NT2/D1 (cell line): ENCODE data around the gene INHBE.

Experiments used
- YY1 ChIP-seq: IDR thresholded peaks from 2 replicates; pipeline ENCODE4 v1.6.1; 2011; ENCODE audit not compliant: insufficient read length, insufficient read depth
- ZNF274 ChIP-seq: IDR thresholded peaks from 2 replicates; pipeline ENCODE4 v1.6.1; 2011; ENCODE audit warnings: mild to moderate bottlenecking, low read depth, low read length

DNA sequence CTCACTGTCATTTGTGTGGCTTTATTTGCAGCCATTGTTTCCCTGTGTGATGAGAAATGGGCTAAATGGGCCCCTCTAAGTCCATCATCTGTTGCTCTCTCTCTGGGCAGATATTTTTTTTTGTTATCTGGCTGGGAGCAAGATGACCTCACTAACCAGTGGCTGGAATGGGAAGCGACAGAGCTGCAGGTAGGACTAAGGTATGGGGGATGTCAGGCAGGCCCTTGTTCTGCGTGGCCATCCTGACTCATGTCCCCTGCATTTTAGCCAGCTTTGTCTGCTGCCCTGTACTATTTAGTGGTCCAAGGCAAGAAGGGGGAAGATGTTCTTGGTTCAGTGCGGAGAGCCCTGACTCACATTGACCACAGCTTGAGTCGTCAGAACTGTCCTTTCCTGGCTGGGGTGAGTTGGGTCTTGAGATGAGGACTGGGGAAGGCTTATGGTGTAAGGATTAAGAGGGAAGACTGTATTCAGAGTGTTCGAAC, 34.1 kb downstream of the INHBE start:
- TF ChIP-seq ZNF274, result no peak
- TF ChIP-seq YY1, result no peak
